Activated CD4-positive, alpha-beta T cell treated with anti-CD3 and anti-CD28 coated beads, Interleukin-2, amount 50 U/mL, for 48 hours (primary cell): ENCODE results near the gene AOPEP.

ENCODE experiments used
- DNase-seq, 2 experiments: peaks; one replicate each; pipeline ENCODE4 v3.0.0-alpha.2; 2020

AOPEP gene

GRCh38 chr9:94717761-94718160, 8.7 kb upstream of the AOPEP start:
- no peak for DNase-seq

- no peak for DNase-seq
Observed at GRCh38 chr9:94718936-94719335, 7.6 kb upstream of the AOPEP start.

GRCh38 chr9:94719878-94720277, 6.6 kb upstream of the AOPEP start:
- DNase-seq = no peak

- no peak for DNase-seq
Observed at GRCh38 chr9:94720846-94721549, 5.5 kb upstream of the AOPEP start.

- no peak for DNase-seq
Observed at GRCh38 chr9:94721754-94722153, 4.7 kb upstream of the AOPEP start.

GRCh38 chr9:94725293-94725692, 1.2 kb upstream of the AOPEP start:
- no peak for DNase-seq

GRCh38 chr9:94728719-94729118, 2.2 kb downstream of the AOPEP start:
- DNase-seq = no peak

- DNase-seq = no peak
Observed at GRCh38 chr9:94729199-94729598, 2.7 kb downstream of the AOPEP start.

GRCh38 chr9:94734054-94734754, 7.7 kb downstream of the AOPEP start:
- no peak for DNase-seq

GRCh38 chr9:94736759-94737158, 10.3 kb downstream of the AOPEP start:
- DNase-seq = no peak

GRCh38 chr9:94740145-94740840, 13.8 kb downstream of the AOPEP start:
- DNase-seq = no peak

GRCh38 chr9:94741866-94742265, 15.4 kb downstream of the AOPEP start:
- no peak for DNase-seq

- no peak for DNase-seq
Observed at GRCh38 chr9:94743035-94743954, 16.8 kb downstream of the AOPEP start.

- DNase-seq = no peak
Observed at GRCh38 chr9:94745806-94746540, 19.5 kb downstream of the AOPEP start.

GRCh38 chr9:94746541-94747370, 20.3 kb downstream of the AOPEP start:
- no peak for DNase-seq

GRCh38 chr9:94754976-94755475, 28.5 kb downstream of the AOPEP start:
- no peak for DNase-seq

- DNase-seq = no peak
Observed at GRCh38 chr9:94757158-94757557, 30.7 kb downstream of the AOPEP start.

- no peak for DNase-seq
Observed at GRCh38 chr9:94758031-94758430, 31.5 kb downstream of the AOPEP start.

GRCh38 chr9:94758880-94759279, 32.4 kb downstream of the AOPEP start:
- DNase-seq = no peak

GRCh38 chr9:94760010-94760409, 33.5 kb downstream of the AOPEP start:
- no peak for DNase-seq

- no peak for DNase-seq
Observed at GRCh38 chr9:94760660-94761059, 34.2 kb downstream of the AOPEP start.
